Kasumi-1 (cell line): Measurements from ENCODE around the gene ZSCAN12.

Experiments
- DNase-seq, 2 experiments: peaks; one replicate each; lab custom pipeline; 2025; lab: John Stamatoyannopoulos, UW

Gene ZSCAN12

DNA sequence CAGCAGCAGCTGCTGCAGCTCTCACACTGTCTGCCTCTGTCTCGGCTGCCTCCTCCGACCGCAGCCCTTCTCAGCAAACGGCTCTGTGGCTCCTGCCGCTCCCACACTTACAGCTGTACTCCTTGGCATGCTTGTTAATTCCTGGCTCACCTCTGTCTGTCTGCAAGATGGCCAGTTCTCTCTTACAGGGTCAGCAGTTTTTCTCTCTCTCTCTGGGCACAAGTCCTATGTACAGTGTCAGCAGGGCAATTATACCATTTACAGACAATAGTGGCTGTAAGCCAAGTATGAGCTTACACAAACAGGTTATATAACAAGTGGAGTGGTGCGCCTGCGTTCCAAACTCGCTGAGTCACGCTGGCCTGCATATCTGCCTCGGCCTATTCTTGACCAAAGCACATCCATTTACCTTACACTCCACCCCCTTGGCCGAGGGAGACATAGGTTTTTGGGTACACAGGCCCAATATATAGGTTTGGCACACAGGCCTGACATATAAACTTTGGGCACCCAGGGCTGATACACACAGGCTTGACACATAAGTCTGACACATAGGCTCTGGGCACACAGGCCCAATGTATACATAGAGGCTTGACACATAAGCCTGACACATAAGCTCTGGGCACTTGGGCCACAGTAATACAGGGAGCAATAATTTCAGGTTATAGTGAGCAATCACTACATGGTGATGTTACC, 45.4 kb downstream of the ZSCAN12 start:
- DNase-seq, result no peak

DNA sequence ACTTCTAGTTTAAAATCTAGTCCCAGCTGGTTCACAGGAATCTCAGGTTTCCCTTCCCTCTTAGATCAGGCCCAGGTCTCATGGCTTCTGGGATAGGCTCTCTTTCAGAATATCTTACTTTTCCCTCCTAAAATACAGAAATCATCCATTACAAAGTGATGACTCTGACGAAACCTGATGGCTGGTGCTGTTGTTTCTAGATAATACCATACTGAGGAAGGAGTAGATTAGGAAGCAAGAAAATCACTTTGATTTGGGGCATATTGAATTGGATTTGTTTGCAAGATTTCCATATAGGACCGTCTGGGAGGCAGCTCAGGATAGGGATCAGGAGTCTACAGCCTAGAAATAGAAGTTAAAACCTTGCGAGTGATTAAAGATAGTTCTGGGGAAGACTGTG, 46.2 kb downstream of the ZSCAN12 start:
- no peak for DNase-seq

DNA sequence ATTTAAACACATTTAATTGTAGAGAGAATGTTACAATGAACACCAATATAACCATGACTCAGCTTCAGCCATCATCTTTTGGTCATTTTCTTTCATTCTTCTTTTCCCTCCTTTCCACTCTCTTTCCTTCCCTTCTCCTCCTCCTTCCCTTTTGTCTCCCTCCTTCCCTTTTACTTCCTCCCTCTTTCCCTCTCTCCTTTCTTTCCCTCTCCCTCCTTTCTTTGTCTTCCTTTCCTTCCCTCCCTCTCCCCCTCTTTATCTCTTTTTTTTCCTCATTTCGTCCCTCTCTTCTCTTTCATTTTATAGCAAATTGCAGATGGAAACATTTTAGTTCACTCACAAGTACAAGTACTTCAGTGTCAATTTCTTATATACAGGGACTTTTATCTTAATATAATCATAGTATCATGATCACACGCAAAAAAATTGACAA, 48.0 kb downstream of the ZSCAN12 start:
- DNase-seq, result no peak

- DNase-seq, result no peak
Observed at GRCh38 chr6:28351087-28351486, 48.5 kb downstream of the ZSCAN12 start.

GRCh38 chr6:28349892-28350737, 49.4 kb downstream of the ZSCAN12 start, which contains the start of gene ZKSCAN3:
Gene ZKSCAN3 (plus strand): TSS chr6:28349947. CDS start chr6:28359587, 9,640 bp downstream.
- peak; percentile 90 to 91 for DNase-seq

DNA sequence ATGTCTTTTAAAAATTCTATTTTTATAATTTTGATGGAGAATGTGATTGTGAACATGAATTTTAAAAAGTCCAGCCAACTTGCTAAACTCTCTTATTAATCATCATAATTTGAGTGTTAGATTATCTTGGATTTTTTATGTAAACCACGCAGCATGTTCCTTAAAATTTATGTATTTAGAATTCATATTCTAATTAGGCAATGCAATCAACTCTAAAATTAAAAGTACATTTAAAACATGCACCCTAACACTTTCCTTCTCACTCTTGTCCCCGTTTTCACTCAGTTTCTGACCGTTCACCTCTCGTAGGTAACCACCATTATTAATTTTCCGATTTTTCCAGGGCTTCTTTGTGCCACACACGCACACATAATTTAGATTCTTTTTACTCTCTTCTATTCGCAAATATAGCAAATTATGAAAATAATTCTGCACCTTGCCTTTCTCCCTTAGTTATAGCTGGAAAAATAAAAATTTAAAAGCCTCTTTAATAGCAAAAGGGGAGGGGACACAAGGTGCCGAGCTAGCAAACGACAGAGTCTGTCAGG, 50.1 kb downstream of the ZSCAN12 start:
- DNase-seq, result no peak

DNA sequence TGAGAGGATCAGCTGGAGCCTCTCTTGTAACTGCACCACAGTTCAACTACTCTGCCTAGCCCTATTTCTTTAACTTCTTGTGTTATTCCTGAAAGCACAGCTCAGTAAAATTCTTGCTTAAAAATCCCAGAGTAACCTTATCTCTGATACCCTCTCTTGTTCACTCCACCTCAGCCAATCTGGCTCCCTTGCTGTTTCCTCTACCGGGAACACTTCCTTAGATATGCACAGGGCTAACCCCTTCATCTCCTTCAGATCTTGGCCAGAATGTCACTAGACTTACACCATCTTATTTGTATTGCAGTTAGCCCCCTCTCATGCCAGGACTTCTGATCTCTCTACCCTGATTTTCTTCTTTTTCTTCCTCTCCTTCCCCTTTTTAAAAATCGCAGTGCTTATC, 52.4 kb downstream of the ZSCAN12 start:
- DNase-seq, result no peak

- DNase-seq, result no peak
Observed at GRCh38 chr6:28345201-28345600, 54.3 kb downstream of the ZSCAN12 start.

- DNase-seq, result no peak
Observed at GRCh38 chr6:28343898-28344677, 55.5 kb downstream of the ZSCAN12 start.

DNA sequence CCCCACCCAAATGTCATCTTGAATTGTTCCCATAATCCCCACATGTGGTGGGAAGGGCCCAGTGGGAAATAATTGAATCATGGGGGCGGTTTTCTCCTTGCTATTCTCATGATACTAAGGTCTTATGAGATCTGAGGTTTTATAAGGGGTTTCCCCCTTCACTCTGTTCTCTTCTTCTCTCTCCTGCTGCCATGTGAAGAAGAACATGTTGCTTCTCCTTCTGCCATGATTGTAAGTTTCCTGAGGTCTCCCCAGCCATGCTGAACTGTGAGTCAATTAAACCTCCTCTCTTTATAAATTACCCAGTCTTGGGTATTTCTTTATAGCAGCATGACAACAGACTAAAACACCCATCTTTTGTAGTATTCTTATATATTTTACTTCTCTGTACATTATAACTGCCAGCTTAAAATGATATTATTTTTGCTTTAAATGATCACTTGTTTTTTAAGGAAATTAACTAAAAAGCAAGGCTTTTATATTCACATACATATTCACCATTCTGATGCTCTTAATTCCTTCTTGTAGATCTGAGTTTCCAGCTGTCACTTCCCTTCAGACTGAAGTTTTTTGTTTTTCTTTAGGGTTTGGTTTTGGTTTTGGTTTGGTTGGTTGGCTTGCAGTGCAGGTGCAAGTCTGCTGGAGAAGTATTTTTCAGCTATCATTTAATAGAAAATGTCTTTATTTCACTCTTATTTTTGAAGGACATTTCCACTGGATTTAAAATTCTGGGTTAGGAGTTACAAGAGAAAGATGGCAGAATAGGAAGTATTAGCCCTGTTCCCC, 59.0 kb downstream of the ZSCAN12 start:
- no peak for DNase-seq

DNA sequence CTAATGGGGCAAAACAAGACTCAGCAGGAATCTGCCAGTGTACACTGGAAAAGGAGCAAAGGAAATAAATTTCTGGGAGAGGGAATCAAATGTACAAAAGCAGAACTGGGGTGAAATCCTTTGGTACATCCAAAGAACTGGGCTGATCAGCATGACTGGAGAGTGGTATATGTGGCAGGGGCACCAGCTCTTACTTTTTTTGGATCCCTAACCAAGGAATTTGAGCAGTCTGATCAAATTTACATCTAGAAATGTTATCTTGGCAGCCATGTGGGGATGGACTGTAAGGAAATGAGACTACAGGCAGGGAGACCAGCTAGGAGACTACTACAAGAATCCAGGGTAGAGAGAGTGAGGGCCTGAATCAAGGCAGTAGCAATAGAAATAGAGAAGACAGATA, 62.4 kb downstream of the ZSCAN12 start:
- DNase-seq, result peak; percentile 38 to 63

- peak; percentile 76 to 86 for DNase-seq
Observed at GRCh38 chr6:28336284-28337120, 63.0 kb downstream of the ZSCAN12 start.

DNA sequence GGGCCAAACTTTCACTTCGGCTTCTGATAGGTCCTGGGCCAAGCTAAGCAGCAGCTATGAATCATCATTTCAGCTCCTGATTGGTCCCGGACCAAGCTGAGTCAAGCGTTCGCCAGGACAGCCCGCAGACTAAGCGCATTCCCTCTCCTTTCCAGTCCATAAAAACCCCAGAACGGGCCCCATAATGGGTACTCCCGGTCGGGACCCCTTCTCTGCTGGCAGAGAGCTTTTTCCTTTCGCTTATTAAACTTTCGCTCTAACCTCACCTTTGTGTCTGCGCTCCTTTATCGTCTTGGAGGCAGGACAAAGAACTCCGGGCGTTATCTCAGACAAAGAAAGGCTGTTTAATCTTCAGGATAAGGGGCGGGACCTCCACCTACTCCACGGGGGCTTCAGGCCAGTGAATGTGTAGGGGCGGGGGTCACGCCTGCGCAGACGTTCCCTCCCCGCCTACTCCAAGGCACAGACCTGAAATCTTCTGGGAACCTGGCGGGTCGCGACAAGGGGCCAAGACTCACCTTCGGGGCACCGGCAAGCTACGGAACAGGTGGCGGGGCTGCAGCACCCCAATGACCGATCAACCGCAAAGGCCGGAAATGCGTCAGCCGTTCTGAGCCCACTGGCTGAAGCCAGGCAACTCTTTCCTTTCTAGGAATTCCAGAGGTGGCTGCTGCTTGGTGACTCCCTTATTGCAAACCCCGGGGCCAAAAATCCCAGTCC, 63.8 kb downstream of the ZSCAN12 start, which contains the start of gene ZSCAN31:
TSS of gene ZSCAN31 (minus strand) at position 585 of the 720 bp plus-strand sequence. CDS start 6,465 bp downstream, outside the sequence.
- peak; percentile 95 to 96 for DNase-seq

GRCh38 chr6:28335040-28335563, 64.4 kb downstream of the ZSCAN12 start:
- no peak for DNase-seq

DNA sequence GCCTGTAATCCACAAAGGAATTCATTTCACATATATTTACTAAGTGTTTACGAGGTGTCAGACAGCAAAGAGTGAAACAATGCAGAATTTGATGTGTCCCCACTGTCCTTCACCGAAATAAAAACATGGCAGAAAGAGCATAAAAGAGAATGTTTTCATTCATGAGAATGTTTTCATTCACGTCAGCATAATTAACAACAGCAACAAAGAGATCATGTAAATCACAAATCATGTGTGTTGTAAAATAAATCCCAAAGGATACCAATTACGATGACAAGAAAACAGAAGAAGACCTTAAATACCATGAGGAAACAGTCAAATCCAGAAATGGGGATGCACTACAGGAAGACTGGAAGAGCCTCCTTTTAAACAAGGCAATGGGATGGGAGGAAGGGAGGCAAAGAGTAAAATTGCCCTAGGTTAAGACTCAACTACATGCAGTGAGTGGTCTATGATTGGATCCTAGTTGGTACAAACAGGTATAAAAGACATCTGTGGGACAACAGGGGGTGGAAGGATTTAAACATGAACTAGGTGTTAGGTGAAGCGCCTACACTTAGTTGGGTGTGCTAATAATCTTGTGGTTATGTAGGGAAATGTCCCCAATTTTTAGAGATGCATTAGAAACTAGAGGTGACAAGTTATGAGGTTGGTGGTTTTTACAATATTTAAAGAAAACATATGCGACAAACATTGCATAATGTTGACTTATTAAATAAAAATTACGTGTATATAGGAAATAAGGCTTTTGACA, 65.1 kb downstream of the ZSCAN12 start:
- DNase-seq, result no peak

- no peak for DNase-seq
Observed at GRCh38 chr6:28333599-28334018, 65.9 kb downstream of the ZSCAN12 start.

GRCh38 chr6:28333047-28333446, 66.5 kb downstream of the ZSCAN12 start:
- DNase-seq, result no peak

GRCh38 chr6:28330041-28330440, 69.5 kb downstream of the ZSCAN12 start:
- no peak for DNase-seq
